Measurements from ENCODE around the gene IFIT3. TPM values are rescaled to one million over a fixed set of nuclear protein-coding genes. Genes with fewer than 3 reads are reported as not detected.

The IFIT3 gene
- total RNA-seq, 1 donor from 2014 or later, result 0.26 TPM

DNA sequence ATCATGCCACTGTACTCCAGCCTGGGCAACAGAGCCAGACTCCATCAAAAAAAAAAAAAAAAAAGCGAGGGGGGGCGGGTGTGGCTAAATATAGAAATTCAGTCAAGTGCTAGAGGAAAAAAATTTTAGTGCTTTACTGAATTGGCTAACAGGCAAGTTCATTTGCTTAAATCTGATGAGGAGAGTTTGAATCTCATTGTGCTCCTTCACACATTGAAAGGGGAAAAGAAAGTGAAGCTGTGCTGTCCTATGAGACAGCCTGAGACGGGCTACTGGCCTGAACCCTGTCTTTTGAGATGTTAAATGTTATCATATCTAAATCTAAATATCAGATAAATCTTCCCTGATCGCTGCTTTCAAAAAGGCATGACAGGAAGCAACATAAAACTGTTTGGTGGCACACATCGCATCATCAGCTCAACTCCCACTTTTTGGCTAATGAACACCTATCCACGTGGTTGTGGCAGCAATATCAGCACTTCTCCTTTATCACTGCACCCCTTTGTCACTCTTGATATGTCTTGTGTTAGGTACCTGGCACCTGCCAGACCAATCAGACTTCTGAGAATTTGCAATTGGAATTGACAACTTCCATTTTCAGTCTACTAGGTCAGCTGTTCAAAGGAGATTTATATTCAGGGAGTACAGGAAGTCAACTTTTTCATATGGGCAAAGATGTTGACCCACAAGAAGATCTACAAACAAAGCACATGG lies 36.1 kb downstream of the IFIT3 start:
- FAIRE-seq, result no peak
- no peak for TF ChIP-seq CTCF (IDR thresholded peaks at IDR 0.05; ENCODE audit: insufficient read depth, low read length, severe bottlenecking)
- DNase-seq (ENCODE audit: low read depth), result no peak
- H3K27me3 ChIP-seq (ENCODE audit: control insufficient read depth, insufficient read depth, low read length), result no peaks in the 10 kb centered on the region
- no peak overlapping the region for H3K4me3 ChIP-seq (ENCODE audit: low read depth, low read length)
- H3K36me3 ChIP-seq (ENCODE audit: control insufficient read depth, insufficient read depth, low read length), result no peaks in the 10 kb centered on the region

DNA sequence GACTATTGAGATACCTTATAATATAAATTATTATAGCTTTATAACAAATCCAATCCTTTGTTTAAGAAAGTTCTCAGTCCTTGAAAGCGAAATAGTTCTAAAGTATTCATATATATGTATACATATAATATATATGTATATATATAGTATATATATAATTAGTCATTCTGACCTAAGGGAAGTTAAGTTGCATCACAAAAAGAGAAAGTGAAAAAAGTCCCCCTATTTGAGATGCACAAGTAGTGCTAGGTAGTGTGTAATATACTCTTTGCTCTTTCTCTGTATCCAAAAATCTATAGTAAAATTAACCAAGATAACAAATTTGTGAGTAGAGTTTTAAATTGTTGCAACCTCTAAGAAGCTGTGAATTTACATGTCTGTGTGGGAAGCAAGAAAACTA lies 36.7 kb downstream of the IFIT3 start:
- H3K27me3 ChIP-seq (ENCODE audit: control insufficient read depth, insufficient read depth, low read length), result no peaks in the 10 kb centered on the region
- FAIRE-seq (no peak), DNase-seq (ENCODE audit: low read depth) (peak; percentile 20)
- no peak overlapping the region for H3K4me3 ChIP-seq (ENCODE audit: low read depth, low read length)
- TF ChIP-seq CTCF (IDR thresholded peaks at IDR 0.05; ENCODE audit: insufficient read depth, low read length, severe bottlenecking), result no peak
- no peaks in the 10 kb centered on the region for H3K36me3 ChIP-seq (ENCODE audit: control insufficient read depth, insufficient read depth, low read length)

DNA sequence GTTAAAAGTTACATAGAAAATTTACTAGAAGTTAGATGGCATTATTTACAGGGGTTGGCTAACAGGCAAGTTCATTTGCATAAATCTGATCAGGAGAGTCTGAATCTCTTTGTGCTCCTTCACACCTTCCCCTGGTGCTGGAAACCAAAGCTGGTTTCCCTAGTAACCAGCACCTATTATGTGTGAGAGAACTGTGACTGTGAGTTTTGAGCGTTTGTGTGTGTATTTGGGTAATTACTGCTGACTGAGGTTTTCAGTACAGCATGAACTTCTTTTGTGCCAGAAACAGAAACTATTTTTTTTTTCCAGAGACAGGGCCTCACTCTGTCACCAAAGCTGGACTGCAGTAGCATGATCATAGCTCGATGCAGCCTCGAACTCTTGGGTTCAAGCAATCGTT lies 39.7 kb downstream of the IFIT3 start:
- FAIRE-seq, result no peak
- no peaks in the 10 kb centered on the region for H3K27me3 ChIP-seq (ENCODE audit: control insufficient read depth, insufficient read depth, low read length)
- no peak for DNase-seq (ENCODE audit: low read depth)
- H3K4me3 ChIP-seq (ENCODE audit: low read depth, low read length), result no peak overlapping the region
- no peaks in the 10 kb centered on the region for H3K36me3 ChIP-seq (ENCODE audit: control insufficient read depth, insufficient read depth, low read length)
- no peak for TF ChIP-seq CTCF (IDR thresholded peaks at IDR 0.05; ENCODE audit: insufficient read depth, low read length, severe bottlenecking)

- H3K4me3 ChIP-seq (ENCODE audit: low read depth, low read length), result no peak overlapping the region
- no peak for TF ChIP-seq CTCF (IDR thresholded peaks at IDR 0.05; ENCODE audit: insufficient read depth, low read length, severe bottlenecking)
- FAIRE-seq (no peak), DNase-seq (ENCODE audit: low read depth) (no peak)
- H3K27me3 ChIP-seq (ENCODE audit: control insufficient read depth, insufficient read depth, low read length), result no peaks in the 10 kb centered on the region
- H3K36me3 ChIP-seq (ENCODE audit: control insufficient read depth, insufficient read depth, low read length), result no peaks in the 10 kb centered on the region
Observed at GRCh38 chr10:89368129-89368528, 40.3 kb downstream of the IFIT3 start.

DNA sequence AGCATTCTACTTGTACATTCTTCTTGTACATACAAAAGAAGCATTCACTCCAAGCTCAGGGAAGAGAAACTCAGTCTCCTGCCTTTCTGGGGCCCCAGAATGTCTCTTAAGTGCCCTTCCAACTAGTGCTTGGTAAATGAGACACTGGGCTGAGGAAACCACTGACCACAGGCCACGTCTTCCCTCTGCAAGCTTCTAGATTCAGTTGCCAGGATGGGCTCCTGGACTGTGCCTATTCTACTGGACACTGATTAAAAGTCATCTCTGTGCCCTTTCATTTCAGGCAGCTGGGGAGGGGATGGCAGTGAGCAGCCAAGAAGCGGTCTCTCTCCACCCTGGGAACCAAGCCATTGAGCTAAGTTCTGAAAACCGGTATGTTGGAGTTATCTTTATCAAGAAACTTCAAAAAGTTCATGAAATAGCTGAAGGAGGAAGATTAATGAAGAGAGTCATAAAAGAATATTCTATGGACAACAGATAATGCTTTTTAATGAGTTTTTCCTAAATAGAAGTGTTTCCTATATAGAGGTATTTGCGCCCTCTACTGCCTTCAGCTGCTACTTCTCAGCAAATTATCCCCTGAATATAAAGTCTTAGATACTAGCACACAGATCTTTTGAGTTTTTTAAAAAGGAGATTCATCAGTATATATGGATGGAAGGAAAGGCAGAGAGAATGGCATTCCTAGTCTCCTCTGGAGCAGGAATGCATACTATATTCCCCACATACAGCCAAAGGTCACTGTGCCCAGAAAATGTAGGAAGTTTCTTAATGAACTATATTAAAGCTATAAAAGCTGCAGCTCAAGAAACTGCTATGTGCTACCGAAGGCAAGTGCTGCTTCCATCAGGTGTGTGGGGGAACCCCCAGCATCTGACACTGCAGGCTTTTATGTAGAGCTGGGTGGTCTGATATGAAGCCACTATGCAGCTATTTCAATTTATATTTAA lies 41.6 kb downstream of the IFIT3 start:
- no peaks in the 10 kb centered on the region for H3K27me3 ChIP-seq (ENCODE audit: control insufficient read depth, insufficient read depth, low read length)
- H3K4me3 ChIP-seq (ENCODE audit: low read depth, low read length), result no peak overlapping the region
- no peaks in the 10 kb centered on the region for H3K36me3 ChIP-seq (ENCODE audit: control insufficient read depth, insufficient read depth, low read length)
- peak; percentile 49 for TF ChIP-seq CTCF (IDR thresholded peaks at IDR 0.05; ENCODE audit: insufficient read depth, low read length, severe bottlenecking)
- peak; percentile 34 for DNase-seq (ENCODE audit: low read depth)
- FAIRE-seq, result no peak

Data from bronchial epithelial cell (primary cell).